ENCODE measurements around the gene PLEKHF1.
"Not testable (repeated sequence)": the region's sequence is repeated elsewhere in the genome, so short reads cannot be mapped to it uniquely, and the experiment has no call there.

Gene PLEKHF1

GRCh38 chr19:29663861-29664752, 1.2 kb upstream of the PLEKHF1 start:
- in situ Hi-C loops (cut with MboI; ENCODE audit: low sequenced_read_pairs), result no loop called here

- in situ Hi-C loops (cut with MboI; ENCODE audit: low sequenced_read_pairs), result no loop called here
These were observed 477 bp upstream of the PLEKHF1 start for GRCh38 chr19:29664753-29665214.

- in situ Hi-C loops (cut with MboI; ENCODE audit: low sequenced_read_pairs), result no loop called here
These were observed 741 bp downstream of the PLEKHF1 start for GRCh38 chr19:29665826-29666577.

DNA sequence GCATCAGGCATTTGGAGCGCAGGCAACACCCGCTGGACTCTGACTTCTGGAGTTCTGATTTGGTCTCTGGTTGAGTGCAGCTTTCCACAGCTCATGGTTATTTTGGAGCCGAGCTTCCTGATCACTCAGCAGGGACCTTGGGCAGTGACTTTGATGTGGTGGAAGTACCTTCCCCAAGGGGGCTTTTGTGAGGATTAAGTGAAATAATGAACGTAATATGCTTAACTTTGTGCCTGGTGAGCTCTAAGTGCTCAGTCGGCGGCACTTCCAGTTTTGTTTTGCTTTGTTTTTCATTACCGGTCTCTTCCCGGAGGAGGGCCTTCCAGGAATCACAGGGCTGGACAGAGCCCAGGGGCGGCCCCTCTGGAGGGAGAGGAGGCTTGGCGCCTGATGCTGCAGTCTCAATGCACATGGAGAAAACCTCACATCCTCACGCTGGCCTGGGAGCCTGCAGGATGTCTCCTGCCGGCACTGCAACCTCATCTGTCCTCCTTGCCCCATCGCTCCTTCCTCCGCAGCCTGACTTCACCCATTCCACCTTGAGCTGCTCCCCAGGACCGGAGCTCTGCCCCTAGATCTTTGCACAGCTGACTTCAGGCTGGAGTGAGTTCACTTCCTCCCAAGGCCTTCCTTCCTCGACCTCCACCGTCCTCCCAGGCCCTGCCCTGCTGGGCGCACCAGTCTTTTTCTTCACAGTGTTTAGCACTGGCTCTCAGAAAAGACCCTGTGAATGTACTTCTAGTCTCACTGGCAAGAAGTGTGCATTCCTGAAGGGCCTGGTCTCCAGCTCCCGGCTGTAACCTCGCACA, 1.5 kb downstream of the PLEKHF1 start:
- in situ Hi-C loops (cut with MboI; ENCODE audit: low sequenced_read_pairs), result no loop called here

- in situ Hi-C loops (cut with MboI; ENCODE audit: low sequenced_read_pairs), result no loop called here
These were observed 2.1 kb downstream of the PLEKHF1 start for GRCh38 chr19:29667387-29667783.

GRCh38 chr19:29667901-29668341, 2.7 kb downstream of the PLEKHF1 start:
- in situ Hi-C loops (cut with MboI; ENCODE audit: low sequenced_read_pairs), result no loop called here

DNA sequence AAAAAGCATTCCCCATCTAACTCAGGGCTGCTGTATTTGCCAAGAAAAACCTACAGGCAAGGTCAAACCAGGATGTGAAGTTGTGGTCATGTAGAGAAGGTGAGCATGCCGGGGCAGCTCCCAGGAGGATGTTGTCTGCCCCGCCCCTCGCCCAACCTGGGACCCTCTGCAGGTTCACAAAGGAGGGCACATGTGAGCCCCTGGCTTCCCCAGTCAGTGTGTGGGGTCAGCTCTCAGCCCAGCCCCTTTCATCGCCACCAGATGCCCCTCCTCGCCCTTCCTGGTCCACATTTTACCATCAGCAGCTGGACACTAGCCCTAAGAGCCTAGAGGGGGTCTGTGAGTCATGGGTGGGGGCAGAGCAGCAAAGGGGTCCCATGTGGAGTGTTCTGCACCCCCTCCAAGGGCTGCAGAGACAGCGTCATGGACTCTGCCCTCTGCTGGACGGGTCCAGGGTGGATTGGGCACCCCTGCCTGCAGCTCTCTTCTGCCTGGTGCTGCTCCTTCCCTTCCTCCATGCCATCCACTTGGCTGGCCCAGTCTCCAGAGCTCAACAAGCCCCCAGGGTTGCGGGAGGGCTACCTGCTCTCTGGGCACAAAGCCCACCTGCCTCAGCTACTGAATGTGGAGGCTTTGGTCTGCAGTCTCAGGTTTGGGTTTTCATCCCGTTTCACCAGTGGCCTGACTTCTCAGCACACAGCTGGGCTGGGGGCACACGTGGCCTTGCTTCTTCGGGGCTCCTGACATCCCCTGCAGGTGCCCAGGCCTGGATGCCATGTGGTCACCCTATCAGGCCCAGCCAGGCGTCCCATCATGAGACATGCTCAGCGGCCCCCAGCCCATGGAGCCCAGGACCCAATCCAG, 3.7 kb downstream of the PLEKHF1 start:
- in situ Hi-C loops (cut with MboI; ENCODE audit: low sequenced_read_pairs), result no loop called here

DNA sequence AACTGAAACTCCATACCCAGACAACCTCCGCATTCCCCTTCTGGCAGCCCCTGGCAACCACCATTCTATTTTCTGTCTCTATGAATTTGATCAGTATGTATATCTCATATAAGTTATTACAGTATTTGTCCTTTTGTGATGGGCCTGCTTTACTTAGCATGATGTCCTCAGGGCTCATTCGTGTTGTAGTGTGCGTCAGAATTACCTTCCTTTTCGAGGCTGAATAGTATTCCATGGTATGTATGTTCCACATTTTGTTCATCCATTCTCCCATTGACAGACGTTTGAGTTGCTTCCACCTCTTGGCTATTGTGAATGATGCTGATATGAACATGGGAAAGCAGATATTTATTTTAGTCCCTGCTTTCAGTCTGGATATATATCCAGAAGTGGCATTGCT, 5.0 kb downstream of the PLEKHF1 start:
- in situ Hi-C loops (cut with MboI; ENCODE audit: low sequenced_read_pairs), result no loop called here

DNA sequence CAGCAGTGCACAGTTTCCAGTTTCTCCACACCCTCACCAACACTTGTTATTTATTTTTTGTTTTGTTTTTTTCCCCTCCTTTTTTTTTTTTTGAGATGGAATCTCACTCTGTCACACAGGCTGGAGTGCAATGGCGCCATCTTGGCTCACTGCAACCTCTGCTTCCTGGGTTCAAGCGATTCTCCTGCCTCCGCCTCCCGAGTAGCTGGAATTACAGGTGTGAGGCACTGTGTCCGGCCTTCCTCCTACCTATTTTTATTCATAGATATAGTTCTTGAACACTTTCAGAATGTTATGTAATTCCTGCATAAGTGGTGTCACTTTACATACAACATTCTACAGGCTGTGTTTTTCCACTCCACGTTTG, 5.7 kb downstream of the PLEKHF1 start:
- in situ Hi-C loops (cut with MboI; ENCODE audit: low sequenced_read_pairs), result not testable (repeated sequence)

- in situ Hi-C loops (cut with MboI; ENCODE audit: low sequenced_read_pairs), result no loop called here
These were observed 6.3 kb downstream of the PLEKHF1 start for GRCh38 chr19:29671393-29672160.

- in situ Hi-C loops (cut with MboI; ENCODE audit: low sequenced_read_pairs), result no loop called here
These were observed 7.2 kb downstream of the PLEKHF1 start for GRCh38 chr19:29672319-29672932.

- in situ Hi-C loops (cut with MboI; ENCODE audit: low sequenced_read_pairs), result no loop called here
These were observed 7.7 kb downstream of the PLEKHF1 start for GRCh38 chr19:29672933-29673336.

- in situ Hi-C loops (cut with MboI; ENCODE audit: low sequenced_read_pairs), result no loop called here
These were observed 8.4 kb downstream of the PLEKHF1 start for GRCh38 chr19:29673451-29674371.

- in situ Hi-C loops (cut with MboI; ENCODE audit: low sequenced_read_pairs), result no loop called here
These were observed 9.3 kb downstream of the PLEKHF1 start for GRCh38 chr19:29674374-29675119.

- in situ Hi-C loops (cut with MboI; ENCODE audit: low sequenced_read_pairs), result no loop called here
These were observed 9.9 kb downstream of the PLEKHF1 start for GRCh38 chr19:29675120-29675649.

DNA sequence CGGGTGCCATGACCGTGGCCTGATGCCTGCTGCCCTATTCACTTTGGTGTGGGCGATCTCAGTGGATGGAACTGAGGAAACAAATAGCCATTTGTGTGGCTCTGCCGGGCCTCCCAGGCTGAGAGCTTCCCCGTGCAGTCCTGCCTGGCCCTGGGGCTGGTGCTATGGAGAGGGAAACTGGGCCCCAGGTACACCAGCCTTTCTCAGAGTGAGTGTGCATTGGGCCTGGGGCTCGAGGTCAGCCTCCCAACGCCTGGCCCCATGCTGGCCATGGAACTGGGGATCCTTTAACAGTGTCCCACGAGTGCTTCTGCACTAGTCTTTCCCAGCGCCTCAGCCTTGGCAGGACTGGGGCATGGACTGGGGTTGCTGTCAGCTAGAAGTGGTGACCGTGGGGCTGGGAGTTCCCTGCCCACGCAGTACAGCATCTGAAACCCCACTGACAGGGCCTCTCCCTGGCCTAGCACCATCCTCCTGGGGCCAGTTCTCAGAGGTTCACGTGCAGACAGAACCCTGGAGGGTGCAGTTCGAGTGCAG, 10.5 kb downstream of the PLEKHF1 start:
- in situ Hi-C loops (cut with MboI; ENCODE audit: low sequenced_read_pairs), result no loop called here

DNA sequence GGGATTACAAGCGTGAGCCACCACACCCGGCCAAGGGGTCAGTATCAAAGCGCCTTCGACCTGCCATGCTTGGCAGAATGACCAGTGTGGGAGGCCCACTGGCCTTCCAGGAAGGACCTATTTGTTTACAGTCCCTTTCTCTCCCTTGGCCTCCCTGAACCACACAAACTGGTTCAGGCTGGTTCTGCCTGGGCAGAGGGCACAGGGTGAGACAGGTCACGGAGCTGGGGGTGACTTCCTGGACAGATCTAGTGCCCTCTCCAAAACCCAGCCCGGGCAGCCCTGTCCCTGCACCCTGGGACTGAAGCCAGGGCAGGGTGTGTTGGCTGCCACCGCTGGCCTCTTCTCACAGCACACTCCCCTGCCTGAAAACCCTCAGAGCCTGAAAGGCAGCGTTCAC, 11.3 kb downstream of the PLEKHF1 start:
- in situ Hi-C loops (cut with MboI; ENCODE audit: low sequenced_read_pairs), result no loop called here
